ENCODE measurements around the gene DPPA2. TPM values are rescaled to one million over a fixed set of nuclear protein-coding genes. Genes with fewer than 3 reads are reported as not detected.

Gene DPPA2
- total RNA-seq, 2 experiments from 2014 or later = not detected

Other genes starting within 250 kb of the DPPA2 start
- not detected for gene MORC1, start 198.4 kb downstream of the DPPA2 start, total RNA-seq
- gene C3orf85, start 179.8 kb downstream of the DPPA2 start, total RNA-seq = not detected
- gene DPPA4, start 21.0 kb upstream of the DPPA2 start, total RNA-seq = under 1 TPM; 0.29 to 0.54 TPM